HUES6 (cell line): ENCODE measurements around the gene CT55.
"Not testable (repeated sequence)": the region's sequence is repeated elsewhere in the genome, so short reads cannot be mapped to it uniquely, and the experiment has no call there.

ENCODE experiments used
- H3K27ac ChIP-seq: 2 replicates; pipeline ENCODE4 v1.7.0; 2013; ENCODE audit warnings: low read depth, mild to moderate bottlenecking, low read length, inconsistent platforms
- H3K27me3 ChIP-seq: 2 replicates; pipeline ENCODE4 v1.6.1; 2013; ENCODE audit warnings: low read length; ENCODE audit not compliant: control insufficient read depth, insufficient read depth
- H3K36me3 ChIP-seq: 2 replicates; pipeline ENCODE4 v1.6.1; 2013; ENCODE audit warnings: low read length; ENCODE audit not compliant: control insufficient read depth, insufficient read depth
- H3K4me1 ChIP-seq: 2 replicates; pipeline ENCODE4 v1.6.1; 2013; ENCODE audit warnings: low read length; ENCODE audit not compliant: control insufficient read depth, insufficient read depth
- H3K4me3 ChIP-seq: 2 replicates; pipeline ENCODE4 v1.5.1; 2013; ENCODE audit warnings: low read depth, low read length
- H3K9ac ChIP-seq: one replicate; pipeline ENCODE4 v1.6.1; 2013; ENCODE audit warnings: mild to moderate bottlenecking, low read length
- H3K9me3 ChIP-seq: 2 replicates; pipeline ENCODE4 v1.6.1; 2013; ENCODE audit warnings: low read depth, low read length; ENCODE audit not compliant: control insufficient read depth, insufficient read depth

CT55 gene, protein sequence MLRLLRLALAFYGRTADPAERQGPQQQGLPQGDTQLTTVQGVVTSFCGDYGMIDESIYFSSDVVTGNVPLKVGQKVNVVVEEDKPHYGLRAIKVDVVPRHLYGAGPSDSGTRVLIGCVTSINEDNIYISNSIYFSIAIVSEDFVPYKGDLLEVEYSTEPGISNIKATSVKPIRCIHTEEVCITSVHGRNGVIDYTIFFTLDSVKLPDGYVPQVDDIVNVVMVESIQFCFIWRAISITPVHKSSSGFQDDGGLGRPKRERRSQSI

GRCh38 chrX:135170877-135171519 lies at the start of gene CT55:
CT55 (minus strand) TSS chrX:135171398; CDS start chrX:135171171, 227 bp downstream.
- H3K27me3 ChIP-seq = peaks cover 3% of the 10 kb centered on the region; the same call in 1 of the 2 replicates
- H3K9ac ChIP-seq = no peak within 1 kb of the TSS
- no peaks in the 10 kb centered on the region for H3K9me3 ChIP-seq
- no peaks in the 10 kb centered on the region for H3K36me3 ChIP-seq
- H3K4me1 ChIP-seq = no peaks in the 10 kb centered on the region
- no peak within 1 kb of the TSS for H3K27ac ChIP-seq
- H3K4me3 ChIP-seq = no peak within 1 kb of the TSS

DNA sequence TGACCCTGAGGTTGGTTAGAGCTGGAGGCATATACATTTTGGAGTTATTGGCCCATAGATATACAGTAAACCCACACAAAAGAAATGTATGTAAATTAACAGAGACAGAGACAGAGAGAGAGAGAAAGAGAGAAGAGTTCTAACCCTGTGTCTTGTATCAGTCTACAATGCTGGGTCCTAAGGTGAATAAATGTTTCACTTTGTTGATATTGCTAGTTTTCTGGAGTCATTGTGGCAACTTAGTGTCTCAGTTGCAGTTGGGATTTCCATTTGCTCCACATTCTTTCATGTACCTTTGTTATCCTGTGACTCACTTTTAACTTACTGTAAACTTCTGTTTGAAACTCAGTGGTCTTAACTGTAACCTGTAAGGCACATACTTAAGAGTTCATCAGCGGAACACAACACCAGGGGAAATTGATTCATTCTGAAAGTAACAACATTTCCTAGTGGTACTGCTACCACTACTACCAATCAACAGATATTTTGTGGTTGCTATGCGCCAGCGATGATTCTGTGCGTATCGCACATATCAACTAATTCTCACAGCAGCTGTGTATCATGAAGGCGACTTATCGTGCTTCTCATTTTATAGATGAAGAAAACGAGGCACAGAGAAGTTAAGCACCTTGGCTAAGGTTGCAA lies 42.1 kb upstream of the CT55 start:
- no peak overlapping the region for H3K27ac ChIP-seq
- H3K9me3 ChIP-seq = no peaks in the 10 kb centered on the region
- H3K4me1 ChIP-seq = no peaks in the 10 kb centered on the region
- no peak overlapping the region for H3K9ac ChIP-seq
- H3K36me3 ChIP-seq = no peaks in the 10 kb centered on the region
- peaks cover 2% of the 10 kb centered on the region; the same call in 1 of the 2 replicates for H3K27me3 ChIP-seq
- no peak overlapping the region for H3K4me3 ChIP-seq

DNA sequence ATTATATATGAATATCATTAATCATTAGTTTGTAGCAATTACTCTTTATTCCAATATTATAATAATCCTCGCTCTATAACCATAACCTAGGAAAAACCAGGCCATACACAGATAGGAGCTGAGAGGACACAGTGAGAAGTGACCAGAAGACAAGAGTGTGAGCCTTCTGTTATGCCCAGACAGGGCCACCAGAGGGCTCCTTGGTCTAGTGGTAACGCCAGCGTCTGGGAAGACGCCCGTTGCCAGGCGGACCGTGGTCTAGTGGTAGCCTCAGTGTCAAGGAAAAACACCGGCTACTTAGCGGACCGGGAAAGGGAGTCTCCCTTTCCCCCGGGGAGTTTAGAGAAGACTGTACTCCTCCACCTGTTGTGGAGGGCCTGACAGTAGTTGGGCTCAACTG lies 35.2 kb upstream of the CT55 start:
- H3K27me3 ChIP-seq, H3K4me3 ChIP-seq, H3K9me3 ChIP-seq, H3K9ac ChIP-seq, H3K36me3 ChIP-seq, H3K27ac ChIP-seq, H3K4me1 ChIP-seq: not testable (repeated sequence)

DNA sequence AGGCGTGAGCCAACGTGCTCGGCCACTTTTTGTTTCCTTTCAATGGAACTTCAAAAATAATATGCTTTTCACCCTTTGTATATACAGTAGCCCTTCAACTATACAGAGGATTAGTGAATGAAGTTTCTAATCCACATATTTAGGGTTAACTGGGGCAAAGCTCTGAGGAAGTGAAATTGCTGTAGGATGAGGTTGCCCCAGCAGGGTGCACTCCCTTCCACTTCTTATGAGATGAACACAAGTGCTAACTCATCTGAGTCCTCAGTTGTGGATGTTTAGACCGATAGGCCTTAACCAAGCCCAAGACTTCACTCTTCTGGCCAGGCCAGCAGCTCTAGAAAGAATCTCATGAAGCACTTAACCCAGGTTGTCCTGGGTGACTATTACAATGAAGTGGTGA lies 29.1 kb upstream of the CT55 start:
- Histone ChIP-seq H3K4me1 (no peaks in the 10 kb centered on the region), H3K4me3 (no peak overlapping the region), H3K27ac (no peak overlapping the region), H3K27me3 (peaks cover 10% of the 10 kb centered on the region; the same call in 1 of the 2 replicates), H3K9me3 (no peaks in the 10 kb centered on the region), H3K36me3 (no peaks in the 10 kb centered on the region), H3K9ac (no peak overlapping the region)

DNA sequence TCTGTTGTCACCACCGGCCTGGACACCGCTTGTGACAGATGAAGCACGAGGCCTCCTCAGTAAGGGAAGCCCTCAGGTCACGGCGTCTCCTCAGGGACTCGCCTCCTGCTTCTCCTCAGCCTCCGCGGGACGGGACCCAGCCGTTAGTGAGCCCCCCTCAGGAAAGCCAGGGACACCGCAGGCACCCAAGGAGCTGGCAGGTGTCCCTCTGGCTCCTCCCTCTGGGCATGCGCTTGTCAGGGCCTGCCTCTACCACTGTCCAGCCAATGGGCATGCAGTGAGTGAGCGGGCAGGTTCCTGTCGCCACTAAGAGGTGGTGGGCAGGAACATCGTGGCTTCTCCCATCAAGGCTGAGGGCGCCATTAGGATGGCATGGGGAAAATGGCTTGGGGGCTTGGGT lies 23.5 kb upstream of the CT55 start:
- H3K27me3 ChIP-seq = peaks cover 11% of the 10 kb centered on the region; the same call in 1 of the 2 replicates
- H3K9ac ChIP-seq = no peak overlapping the region
- no peak overlapping the region for H3K27ac ChIP-seq
- no peaks in the 10 kb centered on the region for H3K4me1 ChIP-seq
- H3K9me3 ChIP-seq = no peaks in the 10 kb centered on the region
- H3K4me3 ChIP-seq = no peak overlapping the region
- no peaks in the 10 kb centered on the region for H3K36me3 ChIP-seq

DNA sequence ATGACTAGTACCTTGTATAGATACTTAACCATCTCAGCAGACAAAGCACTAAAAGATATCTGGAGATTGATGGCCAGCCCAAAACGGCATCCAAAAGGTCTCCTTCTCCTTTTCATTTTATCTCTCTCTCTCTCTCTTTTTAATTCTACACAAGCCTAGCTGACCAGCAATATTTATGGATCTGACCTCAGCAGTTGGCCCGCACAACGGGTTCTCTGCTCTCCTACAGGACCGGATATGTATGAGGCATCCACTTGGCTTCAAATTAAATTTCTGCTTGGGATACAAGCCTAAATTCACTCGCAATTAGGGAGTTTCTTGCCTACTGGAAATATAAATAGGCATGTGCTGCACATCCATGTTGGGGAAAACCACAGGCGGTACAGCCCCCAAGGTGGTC lies 22.5 kb upstream of the CT55 start:
- H3K4me3 ChIP-seq = no peak overlapping the region
- peaks cover 13% of the 10 kb centered on the region; the same call in 1 of the 2 replicates for H3K27me3 ChIP-seq
- no peaks in the 10 kb centered on the region for H3K36me3 ChIP-seq
- no peaks in the 10 kb centered on the region for H3K4me1 ChIP-seq
- H3K9me3 ChIP-seq = no peaks in the 10 kb centered on the region
- no peak overlapping the region for H3K9ac ChIP-seq
- no peak overlapping the region for H3K27ac ChIP-seq

DNA sequence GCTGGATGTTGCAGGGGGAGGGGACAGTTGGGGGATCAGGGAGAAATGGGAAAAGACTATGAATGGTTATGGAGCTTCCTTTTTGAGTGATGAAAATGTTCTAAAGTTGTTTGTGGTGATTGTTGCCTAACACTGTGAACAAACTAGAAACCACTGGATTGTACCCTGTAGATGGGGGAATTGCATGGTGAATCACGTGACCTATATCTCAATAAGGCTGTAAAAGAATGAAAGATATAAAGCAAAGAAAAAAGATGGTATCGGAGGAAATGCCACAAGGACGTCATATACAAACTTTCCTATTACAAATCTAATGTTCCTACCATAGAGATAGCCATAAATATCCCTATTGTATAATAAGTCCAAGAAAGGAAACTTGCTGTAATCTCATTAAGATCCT lies 20.6 kb upstream of the CT55 start:
- Histone ChIP-seq H3K4me3 (no peak overlapping the region), H3K9ac (no peak overlapping the region), H3K27me3 (peaks cover 13% of the 10 kb centered on the region; the same call in 1 of the 2 replicates), H3K9me3 (no peaks in the 10 kb centered on the region), H3K4me1 (no peaks in the 10 kb centered on the region), H3K36me3 (no peaks in the 10 kb centered on the region), H3K27ac (no peak overlapping the region)

- no peaks in the 10 kb centered on the region for H3K36me3 ChIP-seq
- H3K9ac ChIP-seq = no peak overlapping the region
- H3K4me1 ChIP-seq = no peaks in the 10 kb centered on the region; the same call in 1 of the 2 replicates
- no peak overlapping the region for H3K4me3 ChIP-seq
- H3K27me3 ChIP-seq = peaks cover 8% of the 10 kb centered on the region; the same call in 1 of the 2 replicates
- no peak overlapping the region for H3K27ac ChIP-seq
- no peaks in the 10 kb centered on the region for H3K9me3 ChIP-seq
These were observed 14.7 kb upstream of the CT55 start for GRCh38 chrX:135185795-135186443.

GRCh38 chrX:135178636-135179035 lies 7.4 kb upstream of the CT55 start:
- no peak overlapping the region for H3K27ac ChIP-seq
- H3K9me3 ChIP-seq = no peaks in the 10 kb centered on the region
- H3K9ac ChIP-seq = no peak overlapping the region
- H3K36me3 ChIP-seq = no peaks in the 10 kb centered on the region
- no peaks in the 10 kb centered on the region for H3K4me1 ChIP-seq
- no peaks in the 10 kb centered on the region; the same call in 1 of the 2 replicates for H3K27me3 ChIP-seq
- H3K4me3 ChIP-seq = no peak overlapping the region

DNA sequence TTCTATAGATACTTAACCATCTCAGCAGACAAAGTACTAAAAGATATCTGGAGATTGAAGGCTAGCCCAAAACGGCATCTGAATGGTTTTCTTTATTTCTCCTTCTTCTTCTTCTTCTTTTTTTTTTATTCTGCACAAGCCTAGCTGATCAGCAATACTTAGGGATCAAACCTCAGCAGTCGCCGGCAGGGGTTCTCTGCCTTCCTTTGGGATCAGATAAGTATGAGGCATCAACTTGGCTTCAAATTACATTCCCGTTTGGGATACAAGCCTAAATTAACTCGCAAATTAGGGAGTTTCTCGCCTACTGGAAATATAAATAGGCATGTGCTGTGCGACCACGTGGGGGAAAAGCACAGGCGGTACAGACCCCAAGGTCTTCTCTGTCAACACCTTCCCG lies 730 bp downstream of the CT55 start:
- Histone ChIP-seq H3K4me1 (no peaks in the 10 kb centered on the region), H3K36me3 (no peaks in the 10 kb centered on the region), H3K9me3 (no peaks in the 10 kb centered on the region), H3K27ac (no peak overlapping the region), H3K4me3 (no peak overlapping the region), H3K9ac (no peak overlapping the region), H3K27me3 (peaks cover 3% of the 10 kb centered on the region; the same call in 1 of the 2 replicates)

GRCh38 chrX:135169534-135169933 lies 1.7 kb downstream of the CT55 start:
- not testable (repeated sequence) for H3K27me3 ChIP-seq, H3K4me3 ChIP-seq, H3K36me3 ChIP-seq, H3K27ac ChIP-seq, H3K4me1 ChIP-seq, H3K9me3 ChIP-seq, H3K9ac ChIP-seq
